ENCODE data around the gene GANAB.
"Not testable (repeated sequence)": the region's sequence is repeated elsewhere in the genome, so short reads cannot be mapped to it uniquely, and the experiment has no call there.

The GANAB gene

DNA sequence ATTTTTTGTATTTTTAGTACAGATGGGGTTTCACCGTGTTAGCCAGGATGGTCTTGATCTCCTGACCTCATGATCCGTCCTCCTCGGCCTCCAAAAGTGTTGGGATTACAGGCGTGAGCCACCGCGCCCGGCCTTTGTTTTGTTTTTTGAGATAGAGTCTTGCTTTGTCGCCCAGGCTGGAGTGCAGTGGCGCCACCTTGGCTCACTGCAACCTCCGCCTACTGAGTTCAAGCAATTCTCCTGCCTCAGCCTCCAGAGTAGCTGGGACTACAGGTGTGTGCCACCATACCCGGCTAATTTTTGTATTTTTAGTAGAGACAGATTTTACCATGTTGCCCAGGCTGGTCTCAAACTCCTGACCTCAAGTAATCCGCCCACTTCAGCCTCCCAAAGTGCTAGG is 3.9 kb upstream of the GANAB start:
- not testable (repeated sequence) for H2BK5ac ChIP-seq (ENCODE audit: low read length); H3K56ac ChIP-seq (ENCODE audit: low read length); H3K4me1 ChIP-seq (ENCODE audit: control insufficient read depth, low read depth, low read length); H3K27me3 ChIP-seq (ENCODE audit: insufficient read depth, low read length, poor library complexity); H3K9ac ChIP-seq (ENCODE audit: low read length); H3K4me3 ChIP-seq (ENCODE audit: low read length); H2BK120ac ChIP-seq (ENCODE audit: low read depth, low read length); H3K4me2 ChIP-seq (ENCODE audit: low read length); H2AK5ac ChIP-seq (ENCODE audit: low read length); H3K4ac ChIP-seq (ENCODE audit: low read depth, low read length); H3K36me3 ChIP-seq (ENCODE audit: control insufficient read depth, insufficient read depth, low read length); H3K27ac ChIP-seq (ENCODE audit: low read depth, low read length); H4K5ac ChIP-seq (ENCODE audit: low read length); H4K8ac ChIP-seq (ENCODE audit: low read depth, low read length); H3K23ac ChIP-seq (ENCODE audit: low read length); H3K18ac ChIP-seq (ENCODE audit: low read length); DNase-seq; H2BK15ac ChIP-seq (replicated peaks; ENCODE audit: low read depth)
- H3K79me2 ChIP-seq (ENCODE audit: control insufficient read depth, insufficient read depth, low read length) = peaks cover 20% of the 10 kb centered on the region
- WGBS (ENCODE audit: extremely low coverage, insufficient coverage, low lambda C conversion rate) = no CpG with 5 or more reads among the region's 12 CpGs
- H3K79me1 ChIP-seq (ENCODE audit: low read length) = peaks cover 16% of the 10 kb centered on the region

DNA sequence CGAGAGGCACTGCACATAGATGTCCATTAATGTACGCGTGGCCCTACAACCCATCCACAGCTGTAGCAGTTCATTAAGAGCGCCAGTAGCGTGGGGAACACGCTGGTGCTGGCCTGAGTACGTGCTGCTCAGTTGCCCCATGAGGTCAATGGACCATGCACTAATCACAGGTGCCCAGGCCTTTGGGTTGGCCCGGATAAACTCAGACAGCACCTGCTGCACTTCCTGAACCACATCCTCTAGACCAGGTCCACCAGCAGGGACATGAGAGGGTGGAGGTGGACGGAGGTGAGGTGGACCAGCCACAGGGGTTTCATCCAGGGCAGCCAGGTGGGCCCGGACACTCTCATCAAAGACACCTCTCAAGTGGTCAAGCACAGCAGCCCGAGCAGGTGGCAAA is 3.1 kb upstream of the GANAB start:
- Histone ChIP-seq H3K27ac (ENCODE audit: low read depth, low read length) (no peak overlapping the region), H3K18ac (ENCODE audit: low read length) (no peak overlapping the region), H4K5ac (ENCODE audit: low read length) (no peak overlapping the region), H3K36me3 (ENCODE audit: control insufficient read depth, insufficient read depth, low read length) (peaks cover 6% of the 10 kb centered on the region), H3K23ac (ENCODE audit: low read length) (no peak overlapping the region), H3K79me1 (ENCODE audit: low read length) (peaks cover 20% of the 10 kb centered on the region), H4K8ac (ENCODE audit: low read depth, low read length) (no peak overlapping the region), H3K4me1 (ENCODE audit: control insufficient read depth, low read depth, low read length) (peaks cover 2% of the 10 kb centered on the region), H2BK15ac (replicated peaks; ENCODE audit: low read depth) (no peak overlapping the region), H3K4me3 (ENCODE audit: low read length) (no peak overlapping the region), H3K4ac (ENCODE audit: low read depth, low read length) (no peak overlapping the region), H3K9ac (ENCODE audit: low read length) (no peak overlapping the region), H3K79me2 (ENCODE audit: control insufficient read depth, insufficient read depth, low read length) (peaks cover 26% of the 10 kb centered on the region), H3K56ac (ENCODE audit: low read length) (no peak overlapping the region), H3K27me3 (ENCODE audit: insufficient read depth, low read length, poor library complexity) (peaks cover 3% of the 10 kb centered on the region), H3K4me2 (ENCODE audit: low read length) (no peak overlapping the region), H2AK5ac (ENCODE audit: low read length) (no peak overlapping the region), H2BK5ac (ENCODE audit: low read length) (no peak overlapping the region), H2BK120ac (ENCODE audit: low read depth, low read length) (no peak overlapping the region)
- no CpG with 5 or more reads among the region's 11 CpGs for WGBS (ENCODE audit: extremely low coverage, insufficient coverage, low lambda C conversion rate)
- DNase-seq = no peak

DNA sequence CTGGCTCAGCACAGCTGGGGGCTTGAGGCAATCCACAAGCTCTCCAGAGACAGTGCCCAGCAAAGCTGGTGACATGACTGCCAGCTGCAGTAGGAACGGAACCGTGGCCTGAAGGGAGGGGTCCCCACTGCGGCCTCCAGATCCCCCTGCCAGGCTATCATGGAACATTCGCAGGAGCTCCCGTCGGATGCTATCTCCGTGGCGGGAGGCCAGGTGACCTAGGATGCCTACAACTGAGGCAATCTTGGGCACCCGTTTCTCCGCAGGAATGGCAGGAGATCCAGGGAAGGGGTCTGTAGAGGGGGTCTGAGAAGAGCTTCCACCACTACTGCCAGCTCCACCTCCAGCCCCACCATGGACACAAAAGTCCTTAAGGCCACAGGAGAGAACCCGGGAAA is 2.6 kb upstream of the GANAB start:
- H3K79me2 ChIP-seq (ENCODE audit: control insufficient read depth, insufficient read depth, low read length) = peaks cover 31% of the 10 kb centered on the region
- WGBS (ENCODE audit: extremely low coverage, insufficient coverage, low lambda C conversion rate) = no CpG with 5 or more reads among the region's 11 CpGs

DNA sequence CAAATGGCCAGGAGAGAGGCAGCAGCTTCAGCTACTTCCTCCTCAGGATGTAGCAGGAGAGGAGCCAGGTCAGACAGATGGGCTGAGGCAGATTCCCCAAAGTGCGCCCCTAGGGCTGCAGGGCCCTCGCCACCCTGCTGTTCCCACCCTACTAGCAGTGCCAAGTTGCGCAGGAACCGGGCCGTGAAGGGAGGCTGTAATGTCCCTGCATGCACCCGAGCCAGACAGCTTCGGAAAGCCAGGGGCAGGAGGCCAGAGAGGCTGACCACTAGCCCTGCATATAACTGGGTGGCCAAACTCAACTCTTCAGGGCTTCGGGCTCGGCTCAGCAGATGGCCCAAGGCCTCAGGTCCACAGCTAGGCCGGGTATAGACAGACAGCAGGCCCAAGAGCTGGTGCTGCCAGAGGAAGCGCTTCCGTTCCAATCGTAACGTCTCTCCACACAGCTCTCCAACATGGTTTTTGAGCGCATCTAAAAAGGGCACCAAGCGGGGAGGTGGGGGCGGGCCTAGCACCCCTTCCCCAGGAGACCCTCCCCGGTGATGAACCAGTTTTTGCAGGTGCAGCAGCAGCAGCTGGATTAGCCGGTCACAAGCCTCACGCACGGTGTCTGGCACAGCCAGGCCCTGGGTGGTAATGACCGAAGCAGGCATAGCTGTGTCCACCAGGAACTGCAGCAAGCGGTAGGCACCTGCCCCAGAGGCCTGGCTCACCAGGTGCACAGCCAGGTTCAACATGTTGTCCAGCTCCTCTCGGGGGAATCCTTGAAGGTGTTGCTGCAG is 2.0 kb upstream of the GANAB start:
- Histone ChIP-seq H3K4me3 (ENCODE audit: low read length) (no peak overlapping the region), H4K5ac (ENCODE audit: low read length) (no peak overlapping the region), H3K9ac (ENCODE audit: low read length) (no peak overlapping the region), H3K79me2 (ENCODE audit: control insufficient read depth, insufficient read depth, low read length) (peaks cover 31% of the 10 kb centered on the region), H3K79me1 (ENCODE audit: low read length) (peaks cover 25% of the 10 kb centered on the region), H3K27me3 (ENCODE audit: insufficient read depth, low read length, poor library complexity) (peaks cover 3% of the 10 kb centered on the region), H3K56ac (ENCODE audit: low read length) (no peak overlapping the region), H2BK15ac (replicated peaks; ENCODE audit: low read depth) (no peak overlapping the region), H3K27ac (ENCODE audit: low read depth, low read length) (no peak overlapping the region), H3K36me3 (ENCODE audit: control insufficient read depth, insufficient read depth, low read length) (peaks cover 8% of the 10 kb centered on the region), H4K8ac (ENCODE audit: low read depth, low read length) (no peak overlapping the region), H2BK5ac (ENCODE audit: low read length) (no peak overlapping the region), H3K4me2 (ENCODE audit: low read length) (no peak overlapping the region), H3K23ac (ENCODE audit: low read length) (no peak overlapping the region), H3K18ac (ENCODE audit: low read length) (no peak overlapping the region), H3K4me1 (ENCODE audit: control insufficient read depth, low read depth, low read length) (peaks cover 2% of the 10 kb centered on the region), H2BK120ac (ENCODE audit: low read depth, low read length) (no peak overlapping the region), H3K4ac (ENCODE audit: low read depth, low read length) (no peak overlapping the region), H2AK5ac (ENCODE audit: low read length) (no peak overlapping the region)
- no peak for DNase-seq
- no CpG with 5 or more reads among the region's 24 CpGs for WGBS (ENCODE audit: extremely low coverage, insufficient coverage, low lambda C conversion rate)

More for the DNA sequence above, 2.6 kb upstream of the GANAB start:
- Histone ChIP-seq H2BK15ac (replicated peaks; ENCODE audit: low read depth) (no peak overlapping the region), H2BK5ac (ENCODE audit: low read length) (no peak overlapping the region), H4K5ac (ENCODE audit: low read length) (no peak overlapping the region), H3K9ac (ENCODE audit: low read length) (no peak overlapping the region), H3K4me3 (ENCODE audit: low read length) (no peak overlapping the region), H3K4me2 (ENCODE audit: low read length) (no peak overlapping the region), H3K36me3 (ENCODE audit: control insufficient read depth, insufficient read depth, low read length) (peaks cover 8% of the 10 kb centered on the region), H2BK120ac (ENCODE audit: low read depth, low read length) (no peak overlapping the region), H3K27me3 (ENCODE audit: insufficient read depth, low read length, poor library complexity) (peaks cover 3% of the 10 kb centered on the region), H3K4ac (ENCODE audit: low read depth, low read length) (no peak overlapping the region), H2AK5ac (ENCODE audit: low read length) (no peak overlapping the region), H3K27ac (ENCODE audit: low read depth, low read length) (no peak overlapping the region), H4K8ac (ENCODE audit: low read depth, low read length) (no peak overlapping the region), H3K79me1 (ENCODE audit: low read length) (peaks cover 25% of the 10 kb centered on the region), H3K4me1 (ENCODE audit: control insufficient read depth, low read depth, low read length) (peaks cover 2% of the 10 kb centered on the region), H3K56ac (ENCODE audit: low read length) (no peak overlapping the region), H3K23ac (ENCODE audit: low read length) (no peak overlapping the region), H3K18ac (ENCODE audit: low read length) (no peak overlapping the region)
- DNase-seq = no peak

DNA sequence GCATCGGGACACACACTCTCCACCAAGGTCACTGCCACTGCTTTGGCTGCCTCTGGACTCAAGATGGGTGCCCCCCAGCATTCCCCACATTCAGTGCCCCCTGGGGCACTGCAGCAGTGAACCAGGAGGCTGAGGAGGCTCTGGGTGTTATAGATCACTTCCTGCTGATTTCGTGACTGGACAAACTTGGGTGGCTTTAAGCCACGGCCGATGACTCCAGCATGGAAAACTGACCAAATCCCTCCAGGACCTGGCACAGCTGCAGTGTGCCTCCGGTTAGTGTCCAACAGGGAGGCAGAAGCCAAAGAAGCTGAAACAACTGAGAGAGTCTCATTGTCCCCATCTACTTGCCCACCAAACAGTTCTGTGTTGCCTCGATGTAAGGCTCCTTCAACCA is 1.2 kb upstream of the GANAB start:
- Histone ChIP-seq H3K18ac (ENCODE audit: low read length) (no peak overlapping the region), H3K23ac (ENCODE audit: low read length) (no peak overlapping the region), H3K4ac (ENCODE audit: low read depth, low read length) (no peak overlapping the region), H3K9ac (ENCODE audit: low read length) (no peak overlapping the region), H2BK120ac (ENCODE audit: low read depth, low read length) (no peak overlapping the region), H4K8ac (ENCODE audit: low read depth, low read length) (no peak overlapping the region), H4K5ac (ENCODE audit: low read length) (no peak overlapping the region), H3K27ac (ENCODE audit: low read depth, low read length) (no peak overlapping the region), H3K56ac (ENCODE audit: low read length) (peak overlapping the region; percentile 56), H3K4me2 (ENCODE audit: low read length) (no peak overlapping the region), H3K36me3 (ENCODE audit: control insufficient read depth, insufficient read depth, low read length) (peaks cover 10% of the 10 kb centered on the region), H3K4me3 (ENCODE audit: low read length) (no peak overlapping the region), H3K4me1 (ENCODE audit: control insufficient read depth, low read depth, low read length) (peaks cover 2% of the 10 kb centered on the region), H3K79me1 (ENCODE audit: low read length) (peaks cover 25% of the 10 kb centered on the region), H3K27me3 (ENCODE audit: insufficient read depth, low read length, poor library complexity) (peaks cover 3% of the 10 kb centered on the region), H2BK5ac (ENCODE audit: low read length) (no peak overlapping the region), H2AK5ac (ENCODE audit: low read length) (no peak overlapping the region), H3K79me2 (ENCODE audit: control insufficient read depth, insufficient read depth, low read length) (peaks cover 30% of the 10 kb centered on the region), H2BK15ac (replicated peaks; ENCODE audit: low read depth) (no peak overlapping the region)
- no CpG with 5 or more reads among the region's 6 CpGs for WGBS (ENCODE audit: extremely low coverage, insufficient coverage, low lambda C conversion rate)
- DNase-seq = no peak

All from mesendoderm (in vitro differentiated cells).